Heart left ventricle (tissue), 16 donors: ENCODE results near the gene SERPINH1. TPM values are rescaled to one million over a fixed set of nuclear protein-coding genes. Genes with fewer than 3 reads are reported as not detected.

Source experiments
- ATAC-seq, 4 donors: fragments of 200-7000 bp; cut with Tn5 transposase; one replicate each; pipeline ENCODE4 v1.9.1; 2020 to 2022; ENCODE audit warnings: moderate library complexity in 4 of 4, mild to moderate bottlenecking in 3 of 4, moderate number of reproducible peaks in 1 of 4
- DNase-seq, 5 donors: peaks; one replicate each; pipeline ENCODE4 v3.0.0-alpha.2; 2020
- H3K27ac ChIP-seq, 12 donors: fragments of 200-600 bp; sonication (generic) in 4 of 12; one replicate each; pipeline versions ENCODE4 v1.5.0 to v1.8.0; 2016 to 2022; ENCODE audit warnings: mild to moderate bottlenecking in 2 of 12
- H3K27me3 ChIP-seq, 9 donors: fragments of 200-600 bp; sonication (generic) in 2 of 9; one replicate each; pipeline versions ENCODE4 v1.5.1 to v1.8.0; 2016 to 2022; ENCODE audit warnings: mild to moderate bottlenecking in 3 of 9
- H3K36me3 ChIP-seq, 9 donors: fragments of 200-600 bp; sonication (generic) in 2 of 9; one replicate each; pipeline versions ENCODE4 v1.5.0 to v1.8.0; 2018 to 2022; ENCODE audit warnings: mild to moderate bottlenecking in 2 of 9
- H3K4me1 ChIP-seq, 12 donors: fragments of 200-600 bp; sonication (generic) in 4 of 12; one replicate each; pipeline versions ENCODE4 v1.5.0 to v1.8.0; 2016 to 2022; ENCODE audit warnings: mild to moderate bottlenecking in 3 of 12
- H3K4me3 ChIP-seq, 12 donors: fragments of 200-600 bp; sonication (generic) in 4 of 12; one replicate each; pipeline versions ENCODE4 v1.5.0 to v1.8.0; 2017 to 2022; ENCODE audit warnings: mild to moderate bottlenecking in 9 of 12, moderate library complexity in 4 of 12
- H3K9me3 ChIP-seq, 12 donors: fragments of 200-600 bp; sonication (generic) in 4 of 12; one replicate each; pipeline versions ENCODE4 v1.5.0 to v1.8.0; 2016 to 2022; ENCODE audit warnings: mild to moderate bottlenecking in 1 of 12
- POLR2A ChIP-seq, 2 donors: fragments of 450-650 bp; IDR thresholded peaks; one replicate each; pipeline ENCODE4 v1.6.1; 2017; ENCODE audit warnings: antibody characterized with exemption in 2 of 2, mild to moderate bottlenecking in 2 of 2, moderate library complexity in 2 of 2
- WGBS, 4 donors: extraction: QIAGEN DNeasy Blood & Tissue Kit in 2 of 4; methylation state at CpG; one replicate each; pipeline versions ENCODE4 v1.1.5 to v1.1.7; 2013 to 2018; 5-methylcytosine and 5-hydroxymethylcytosine counted together
- intact Hi-C, 10 donors: fragments of 100-400 bp; cut with DNase I; formaldehyde crosslinking; loops; one replicate each; pipeline versions ENCODE4 v1.11.1 to v1.14.2; 2022
- polyA plus RNA-seq, 2 donors: library from polyadenylated mRNA; stranded (reverse); fragments of 200-250 nt; gene quantifications; one replicate each; pipeline ENCODE4 v1.2.3, GENCODE V29; 2013
- total RNA-seq, 9 donors: library from RNA; depleted of rRNA in 2 of 9; stranded (reverse); fragments of >200 nt in 2 of 9; fragmentation: NEBNext Ultra II Directional in 3 of 9; extraction: Animal tissue kit (Norgen Biotek cat#: 25700) in 3 of 9; gene quantifications; one replicate each; pipeline versions ENCODE4 v1.1.0 to v1.2.4, GENCODE V29; 2016 to 2023
- TF ChIP-seq, protein P1 (sequence below), 12 donors: fragments of 200-600 bp; sonication (generic) in 4 of 12; IDR thresholded peaks; one replicate each; pipeline versions ENCODE4 v1.5.0 to v1.8.0; 2018 to 2022; ENCODE audit warnings: antibody characterized with exemption in 12 of 12, mild to moderate bottlenecking in 5 of 12
- donor health status: ischemic (EF 13 %, LVEDD 7.1; RV severe dilation, severe dysfunction).
- donor health status: healthy with polysubstance abuse.
- donor health status: DM: no; HTN: yes; CAD: no.
- donor health status: DM: no; HTN: no; CAD: no.
- donor health status: ischemic (EF 25% LVEDD 6.9; RV normal size, moderate dysfunction).
- donor health status: ischemic (EF 25% LVEDD 5.7; RV mildly dilated, moderate dysfunction).
- donor health status: healthy.
- donor health status: DM: yes; HTN: yes; CAD: no.
- donor health status: ischemic (EF 35%, LVEDD 5.7; RV mildly dilated, moderate dysfunction).
- donor health status: nonischemic (EF 11% LVEDD 7.7; RV severe dilation, severe dysfunction).
- donor health status: DM: yes; HTN: yes; CAD: no.
- donor health status: PGD.
- donor health status: ischemic (EF 29% LVEDD 5.4; RV normal size, mild dysfunction).
- donor health status: nonischemic (EF 23%, LVEDD 6.1; RV moderate dilation, normal function).

The SERPINH1 gene
- total and polyA plus RNA-seq, 11 donors = 32.5 to 211 (median 71.8) TPM

DNA sequence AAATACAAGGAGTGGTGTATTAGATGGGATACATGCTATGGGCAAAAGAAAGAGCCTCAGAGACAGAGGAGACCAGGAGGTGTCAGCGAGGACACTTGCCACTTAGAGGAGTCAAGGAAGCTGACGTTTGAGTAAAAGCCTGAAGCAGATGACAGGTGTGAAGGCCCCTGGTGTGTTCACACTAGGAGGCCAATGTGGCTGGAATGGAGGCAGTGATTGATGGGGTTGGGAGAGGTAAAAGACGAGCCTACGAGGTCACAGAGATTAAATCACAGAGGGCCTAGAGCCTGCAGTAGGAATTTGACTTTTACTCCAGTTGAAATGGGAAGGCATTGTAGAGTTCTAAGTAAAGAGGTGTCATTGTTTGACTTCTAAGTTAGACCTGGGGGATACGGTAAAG is 24.3 kb upstream of the SERPINH1 start:
- intact Hi-C loops = loop anchor here in 2 of 10 donors (10.0 kb wide), 1 partner anchor 253 kb away; no protein-coding TSS in a partner anchor
- DNase-seq = no peak
- peaks cover 0 to 25% (median 7%) of the 10 kb centered on the region in 12 donors for H3K4me1 ChIP-seq
- TF ChIP-seq, protein P1, sequence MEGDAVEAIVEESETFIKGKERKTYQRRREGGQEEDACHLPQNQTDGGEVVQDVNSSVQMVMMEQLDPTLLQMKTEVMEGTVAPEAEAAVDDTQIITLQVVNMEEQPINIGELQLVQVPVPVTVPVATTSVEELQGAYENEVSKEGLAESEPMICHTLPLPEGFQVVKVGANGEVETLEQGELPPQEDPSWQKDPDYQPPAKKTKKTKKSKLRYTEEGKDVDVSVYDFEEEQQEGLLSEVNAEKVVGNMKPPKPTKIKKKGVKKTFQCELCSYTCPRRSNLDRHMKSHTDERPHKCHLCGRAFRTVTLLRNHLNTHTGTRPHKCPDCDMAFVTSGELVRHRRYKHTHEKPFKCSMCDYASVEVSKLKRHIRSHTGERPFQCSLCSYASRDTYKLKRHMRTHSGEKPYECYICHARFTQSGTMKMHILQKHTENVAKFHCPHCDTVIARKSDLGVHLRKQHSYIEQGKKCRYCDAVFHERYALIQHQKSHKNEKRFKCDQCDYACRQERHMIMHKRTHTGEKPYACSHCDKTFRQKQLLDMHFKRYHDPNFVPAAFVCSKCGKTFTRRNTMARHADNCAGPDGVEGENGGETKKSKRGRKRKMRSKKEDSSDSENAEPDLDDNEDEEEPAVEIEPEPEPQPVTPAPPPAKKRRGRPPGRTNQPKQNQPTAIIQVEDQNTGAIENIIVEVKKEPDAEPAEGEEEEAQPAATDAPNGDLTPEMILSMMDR (IDR thresholded peaks at IDR 0.05) = no peak
- TF ChIP-seq POLR2A (IDR thresholded peaks at IDR 0.05) = no peak
- 82 to 91% (median 84%) methylated on average over 5 of the region's 5 CpGs for WGBS, 4 donors
- no peaks in the 10 kb centered on the region for H3K36me3 ChIP-seq
- no peaks in the 10 kb centered on the region for H3K27me3 ChIP-seq
- peak overlapping the region in 1 of 12 donors; percentile 46 for H3K27ac ChIP-seq
- H3K4me3 ChIP-seq = no peak overlapping the region
- H3K9me3 ChIP-seq = no peaks in the 10 kb centered on the region
- no peak for ATAC-seq

DNA sequence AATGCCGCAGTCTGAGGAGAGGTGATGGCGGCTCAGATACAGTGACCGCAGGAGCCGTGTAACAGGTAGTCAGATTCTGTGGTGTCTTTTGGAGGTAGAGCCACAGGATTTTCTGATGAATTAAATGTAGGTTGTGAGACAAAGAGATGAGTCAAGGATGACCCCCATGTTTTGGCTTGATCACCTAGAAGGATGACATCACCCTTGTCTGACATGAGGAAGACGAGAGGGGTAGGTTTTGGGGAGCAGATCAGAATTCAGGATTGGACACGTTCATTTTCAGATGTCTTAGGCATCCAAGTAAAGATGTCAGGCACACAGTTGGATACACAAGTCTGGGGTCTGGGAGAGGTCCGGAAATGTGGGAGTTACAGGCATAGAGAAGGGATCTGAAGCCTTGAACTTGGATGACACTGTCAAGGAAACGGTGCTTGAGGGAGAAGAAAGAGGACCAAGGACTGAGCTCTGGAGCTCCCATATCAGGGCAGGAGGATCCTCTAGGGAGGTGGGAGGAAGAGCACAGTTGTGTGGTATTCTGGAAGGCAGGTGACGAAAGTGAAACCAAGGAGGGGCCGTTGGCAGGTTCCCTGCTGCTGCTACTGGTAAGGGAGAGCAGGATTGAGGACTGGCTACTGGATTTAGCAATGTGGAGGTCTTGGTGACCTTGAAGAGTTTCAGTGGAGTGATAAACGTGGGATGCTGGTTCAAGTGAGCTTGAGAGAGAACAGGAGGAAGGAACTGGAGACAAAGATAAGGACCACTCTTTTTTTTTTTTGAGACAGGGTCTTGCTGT is 23.7 kb upstream of the SERPINH1 start:
- DNase-seq (no peak), ATAC-seq (no peak)
- Histone ChIP-seq H3K4me3 (no peak overlapping the region), H3K27me3 (no peaks in the 10 kb centered on the region), H3K36me3 (no peaks in the 10 kb centered on the region), H3K9me3 (no peaks in the 10 kb centered on the region), H3K4me1 (peaks cover 0 to 25% (median 7%) of the 10 kb centered on the region in 12 donors), H3K27ac (no peak overlapping the region)
- TF ChIP-seq, protein P1 (IDR thresholded peaks at IDR 0.05) = no peak
- no peak for TF ChIP-seq POLR2A (IDR thresholded peaks at IDR 0.05)
- 70 to 76% (median 74%) methylated on average over 11 of the region's 11 CpGs for WGBS, 4 donors
- intact Hi-C loops = loop anchor here in 2 of 10 donors (10.0 kb wide), 1 partner anchor 254 kb away; no protein-coding TSS in a partner anchor

DNA sequence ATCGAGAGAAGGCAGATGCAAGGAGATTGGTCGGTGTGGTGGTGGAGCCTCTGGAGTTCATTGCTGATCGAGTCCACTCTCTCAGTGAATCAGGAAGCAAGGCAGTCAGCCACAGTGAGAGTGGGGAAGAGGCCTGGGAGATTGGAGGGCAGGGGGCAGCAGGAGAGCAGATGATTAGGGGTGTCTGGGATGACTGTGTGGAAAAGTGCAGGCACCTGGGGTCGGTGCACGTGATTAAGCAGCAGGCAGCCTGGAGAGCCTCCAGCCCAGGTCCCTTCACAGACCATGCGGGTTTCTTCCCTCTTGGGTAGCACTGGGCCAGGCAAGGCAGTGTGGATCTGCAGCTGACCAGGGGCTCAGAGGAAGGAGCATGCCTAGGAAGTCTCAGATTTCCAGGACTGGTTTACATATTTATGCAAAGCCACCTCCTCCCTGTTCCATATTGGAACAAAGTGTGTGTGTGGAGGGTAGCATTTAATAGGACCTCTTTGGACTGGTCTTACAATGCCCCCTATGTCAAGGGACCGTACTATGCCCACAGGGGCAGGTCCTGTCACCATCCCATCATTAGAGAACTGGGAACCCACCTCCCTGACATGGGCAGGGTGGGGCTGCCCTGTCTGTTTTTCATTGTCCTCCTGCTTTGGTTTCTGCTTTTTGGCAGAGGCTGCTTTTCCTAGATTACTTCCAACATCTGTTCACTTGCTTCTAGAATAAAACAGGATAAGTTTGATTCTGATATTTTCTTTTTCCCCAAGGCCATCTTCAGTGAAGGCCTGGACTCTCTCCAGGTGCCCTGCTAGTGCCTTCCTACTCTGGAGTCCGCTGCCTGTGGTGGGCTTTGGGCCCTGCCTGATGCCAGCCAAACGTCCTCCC is 22.4 kb upstream of the SERPINH1 start:
- TF ChIP-seq, protein P1 (IDR thresholded peaks at IDR 0.05) = no peak
- no peak for TF ChIP-seq POLR2A (IDR thresholded peaks at IDR 0.05)
- Histone ChIP-seq H3K4me3 (no peak overlapping the region), H3K27ac (no peak overlapping the region), H3K27me3 (no peaks in the 10 kb centered on the region), H3K4me1 (peaks cover 0 to 17% (median 0%) of the 10 kb centered on the region in 12 donors), H3K9me3 (no peaks in the 10 kb centered on the region), H3K36me3 (no peaks in the 10 kb centered on the region)
- intact Hi-C loops = loop anchor here in 5 of 10 donors (10.0 kb wide), 6 partner anchors 165 to 785 kb away; partner anchors contain the start of gene DGAT2 (in 1 of the 5)
- DNase-seq (peak in 1 of 5 donors; percentile 7), ATAC-seq (no peak)
- WGBS, 4 donors = 64 to 69% (median 66%) methylated on average over 8 to 9 of the region's 9 CpGs
